ENCODE data around the gene SCAPER.
"Not testable (repeated sequence)": the region's sequence is repeated elsewhere in the genome, so short reads cannot be mapped to it uniquely, and the experiment has no call there.

The SCAPER gene

GRCh38 chr15:76335307-76336253, 569.6 kb downstream of the SCAPER start:
- DNase-seq (ENCODE audit: insufficient read length, low spot score) (no peak), FAIRE-seq (no peak)

DNA sequence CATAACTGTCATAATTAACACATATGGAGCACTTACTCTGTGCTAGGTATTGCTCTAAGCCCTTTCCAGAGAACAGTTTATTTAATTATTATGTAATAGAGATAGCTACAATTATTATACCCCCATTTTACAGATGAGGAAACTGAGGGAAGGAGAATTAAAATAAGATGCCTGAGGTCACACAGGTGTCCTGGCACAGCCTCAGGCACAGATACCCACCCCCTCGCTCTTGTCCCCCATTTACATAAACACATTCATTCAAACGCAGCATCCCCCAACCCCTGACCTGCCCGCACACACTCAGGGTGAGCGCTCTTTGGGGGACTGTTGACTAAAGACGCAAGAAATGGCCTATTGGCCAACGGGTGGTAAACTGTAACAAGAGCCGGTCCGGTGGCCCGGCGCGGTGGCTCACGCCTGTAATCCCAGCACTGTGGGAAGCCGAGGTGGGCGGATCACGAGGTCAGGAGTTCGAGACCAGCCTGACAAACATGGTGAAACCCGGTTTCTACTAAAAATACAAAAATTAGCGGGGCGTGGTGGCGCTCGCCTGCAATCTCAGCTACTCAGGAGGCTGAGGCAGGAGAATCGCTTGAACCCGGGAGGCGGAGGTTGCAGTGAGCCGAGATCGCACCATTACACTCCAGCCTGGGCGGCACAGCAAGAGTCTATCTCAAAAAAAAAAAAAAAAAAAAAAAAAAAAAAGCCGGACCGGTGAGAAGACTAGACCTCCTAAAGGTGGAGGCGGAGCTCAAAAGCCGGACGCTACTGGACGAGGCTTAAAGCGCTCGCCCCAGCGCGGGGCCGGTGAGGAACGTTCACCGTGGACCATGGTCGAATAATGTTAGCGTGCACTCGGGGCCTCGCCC, 570.5 kb downstream of the SCAPER start:
- no peak for DNase-seq (ENCODE audit: insufficient read length, low spot score)
- no peak for FAIRE-seq

DNA sequence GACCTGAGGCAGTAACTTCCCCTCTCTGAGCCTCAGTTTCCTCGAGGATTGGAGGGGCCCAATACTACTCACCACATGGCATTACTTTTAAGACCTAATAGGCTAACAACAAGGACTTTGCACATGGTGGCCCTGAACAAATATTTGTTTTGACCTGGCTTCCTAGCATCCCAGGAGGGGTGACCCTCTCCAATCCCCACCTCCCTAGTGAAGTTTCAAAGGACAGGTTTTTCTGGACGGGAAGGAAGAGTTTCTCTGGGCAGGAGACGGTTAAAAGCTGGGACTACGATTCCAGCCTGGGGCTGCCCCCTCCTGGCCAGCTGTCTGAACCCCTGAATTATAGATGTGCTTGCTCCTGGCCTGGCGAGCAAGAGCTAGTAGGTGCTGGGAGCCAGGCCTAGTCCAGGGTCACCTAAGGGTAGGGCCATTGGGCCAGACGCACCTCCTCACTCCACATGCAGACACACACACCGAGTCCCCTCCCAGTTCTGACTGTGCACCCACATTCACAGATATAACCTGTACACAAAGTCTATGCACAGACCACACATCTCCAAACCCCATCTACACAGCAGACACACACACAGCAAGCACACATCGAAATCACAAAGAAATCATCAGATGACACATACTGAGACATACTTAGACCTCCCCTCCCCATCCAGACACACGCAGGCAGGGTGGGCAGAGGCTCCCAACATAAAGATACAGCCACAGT, 571.3 kb downstream of the SCAPER start:
- DNase-seq (ENCODE audit: insufficient read length, low spot score) (no peak), FAIRE-seq (peak; percentile 31)

- no peak for FAIRE-seq
- DNase-seq (ENCODE audit: insufficient read length, low spot score): no peak
Measured at GRCh38 chr15:76333309-76333708, 571.8 kb downstream of the SCAPER start.

DNA sequence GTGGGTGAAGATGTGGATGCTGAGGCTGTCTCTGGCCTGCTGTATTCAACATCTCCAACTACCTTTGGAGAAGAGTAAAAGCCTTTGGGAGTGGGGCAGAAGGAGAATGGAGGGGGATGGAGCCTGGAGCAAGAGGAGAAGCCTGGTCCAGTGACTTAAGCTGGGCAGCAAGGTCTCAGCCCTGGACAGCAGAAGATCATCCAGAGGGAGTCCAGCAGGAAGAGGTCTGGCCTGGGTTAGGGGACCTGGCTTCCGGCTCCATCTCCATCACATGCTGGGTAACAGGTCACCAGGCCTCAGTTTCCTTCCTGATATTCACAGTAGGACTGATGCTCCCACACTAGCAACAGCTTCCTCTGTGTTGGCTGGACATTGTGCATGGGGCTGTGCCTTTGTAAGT, 572.3 kb downstream of the SCAPER start:
- FAIRE-seq (no peak), DNase-seq (ENCODE audit: insufficient read length, low spot score) (no peak)

GRCh38 chr15:76330080-76330680, 575.0 kb downstream of the SCAPER start:
- FAIRE-seq: no peak
- DNase-seq (ENCODE audit: insufficient read length, low spot score): no peak

- DNase-seq (ENCODE audit: insufficient read length, low spot score) (no peak), FAIRE-seq (no peak)
Measured at GRCh38 chr15:76328958-76329357, 576.2 kb downstream of the SCAPER start.

- DNase-seq (ENCODE audit: insufficient read length, low spot score): no peak
- FAIRE-seq: no peak
Measured at GRCh38 chr15:76328106-76328696, 576.9 kb downstream of the SCAPER start.

- no peak for FAIRE-seq
- no peak for DNase-seq (ENCODE audit: insufficient read length, low spot score)
Measured at GRCh38 chr15:76327191-76328105, 577.7 kb downstream of the SCAPER start.

- FAIRE-seq (no peak), DNase-seq (ENCODE audit: insufficient read length, low spot score) (no peak)
Measured at GRCh38 chr15:76325704-76326103, 579.4 kb downstream of the SCAPER start.

DNA sequence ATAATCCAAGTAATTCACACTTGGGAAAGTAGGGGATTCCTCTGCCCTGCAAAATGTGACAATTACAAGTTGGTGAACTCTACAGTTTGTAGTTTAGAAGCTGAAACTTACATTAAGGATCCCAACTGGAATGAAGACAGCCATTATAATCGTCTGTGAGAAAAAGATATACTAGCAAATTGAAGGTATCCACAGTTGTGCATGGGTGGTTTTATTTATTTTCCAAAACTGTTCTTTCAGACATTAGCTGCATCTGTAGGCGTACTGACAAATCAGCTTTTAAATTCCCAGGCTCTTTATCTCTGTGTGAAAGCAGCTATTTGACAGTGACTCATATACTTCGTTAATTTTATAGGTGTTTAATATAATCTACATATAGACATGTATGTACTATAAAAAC, 581.1 kb downstream of the SCAPER start:
- FAIRE-seq (no peak), DNase-seq (ENCODE audit: insufficient read length, low spot score) (no peak)

DNA sequence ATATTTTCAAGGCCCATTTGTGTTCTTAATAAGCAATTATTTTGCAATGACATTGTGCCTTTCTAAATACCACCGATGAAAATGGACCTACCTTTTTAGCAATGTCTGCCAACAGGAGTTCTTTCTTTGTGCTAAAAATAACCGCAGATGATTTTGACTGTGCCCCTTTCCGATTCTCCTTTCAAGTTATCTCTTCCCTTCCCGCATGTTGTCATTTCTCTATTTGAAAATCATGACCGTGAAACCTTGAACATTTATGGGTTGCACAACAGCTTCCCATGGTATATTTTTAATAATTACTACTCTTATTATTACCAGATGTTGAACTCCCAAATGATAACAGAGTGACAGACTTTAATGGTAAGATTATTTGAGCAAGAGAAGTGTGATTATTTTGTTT, 583.5 kb downstream of the SCAPER start:
- no peak for DNase-seq (ENCODE audit: insufficient read length, low spot score)

DNA sequence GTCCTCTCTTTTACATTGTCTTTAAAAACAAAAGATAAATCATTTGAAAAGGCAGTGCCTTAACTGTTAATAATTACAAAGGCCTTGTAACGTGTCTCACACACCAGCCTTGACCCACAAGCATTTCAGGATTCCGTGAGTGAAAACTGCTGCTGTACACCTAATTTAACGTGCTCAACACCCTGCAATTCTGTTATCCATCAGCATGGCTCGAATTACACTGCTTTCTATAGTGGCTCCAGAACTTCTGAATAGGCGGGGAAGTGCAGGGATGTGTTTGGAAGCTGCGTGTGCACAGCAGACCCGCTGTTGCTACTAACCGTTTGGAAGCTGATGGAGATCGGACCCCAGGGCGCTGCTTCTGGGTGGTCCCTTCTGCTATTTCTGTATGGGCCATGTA, 584.0 kb downstream of the SCAPER start:
- no peak for FAIRE-seq

More for the DNA sequence above, 583.5 kb downstream of the SCAPER start:
- FAIRE-seq: no peak

GRCh38 chr15:76320012-76320411, 585.1 kb downstream of the SCAPER start:
- FAIRE-seq: no peak
- DNase-seq (ENCODE audit: insufficient read length, low spot score): no peak

More for the DNA sequence above, 584.0 kb downstream of the SCAPER start:
- DNase-seq (ENCODE audit: insufficient read length, low spot score): no peak

DNA sequence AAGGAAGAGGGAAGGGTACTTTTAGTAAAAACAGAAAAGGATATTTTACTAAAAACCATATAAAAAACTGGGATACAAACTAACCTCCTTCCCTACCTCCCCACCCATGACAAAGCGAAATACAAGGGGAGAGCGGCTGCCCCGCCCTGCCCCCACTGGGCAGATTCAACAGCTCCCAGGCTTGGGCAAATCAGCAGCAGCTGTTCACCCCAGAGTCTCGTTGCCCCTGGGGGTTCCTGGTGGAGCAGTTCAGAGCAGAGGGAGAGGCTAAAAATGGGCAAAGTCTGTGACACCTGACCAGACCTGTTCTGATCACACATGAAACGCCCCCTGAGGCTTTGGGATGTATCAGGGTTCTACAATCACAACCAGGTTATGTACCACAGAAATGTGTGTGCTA, 591.4 kb downstream of the SCAPER start:
- FAIRE-seq: no peak
- no peak for DNase-seq (ENCODE audit: insufficient read length, low spot score)

GRCh38 chr15:76313175-76313567, 592.0 kb downstream of the SCAPER start:
- not testable (repeated sequence) for FAIRE-seq; DNase-seq (ENCODE audit: insufficient read length, low spot score)

DNA sequence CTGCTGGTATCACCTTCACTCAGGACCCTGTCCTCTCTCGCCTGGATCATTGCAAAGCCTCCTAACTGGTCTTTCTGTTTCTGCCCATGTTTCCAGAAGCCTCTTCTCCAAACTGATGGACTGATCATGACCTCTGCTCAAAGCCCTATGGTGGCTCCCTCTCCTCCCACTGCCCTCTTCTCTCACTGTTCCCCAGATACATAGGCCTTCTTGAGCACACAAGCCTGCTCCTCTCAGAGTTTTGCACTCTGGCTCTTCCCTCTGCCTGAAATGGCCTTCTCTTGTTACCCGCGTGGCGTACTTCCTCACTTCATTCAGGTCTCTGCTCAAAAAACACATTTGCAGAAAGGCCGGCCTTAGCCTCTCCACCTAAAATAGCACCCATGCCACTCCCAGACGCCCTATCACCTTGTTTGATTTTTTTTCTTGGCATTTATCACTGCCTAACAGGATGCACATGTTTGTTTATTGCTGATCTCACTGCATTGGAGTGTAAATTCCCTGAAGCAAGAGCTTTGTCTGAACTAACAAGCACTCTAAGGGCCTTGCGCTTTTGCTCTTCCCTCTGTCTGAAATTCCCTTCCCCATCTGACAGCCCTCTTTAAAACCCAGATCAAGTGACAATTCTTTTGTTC, 592.5 kb downstream of the SCAPER start:
- DNase-seq (ENCODE audit: insufficient read length, low spot score) (no peak), FAIRE-seq (no peak)

DNA sequence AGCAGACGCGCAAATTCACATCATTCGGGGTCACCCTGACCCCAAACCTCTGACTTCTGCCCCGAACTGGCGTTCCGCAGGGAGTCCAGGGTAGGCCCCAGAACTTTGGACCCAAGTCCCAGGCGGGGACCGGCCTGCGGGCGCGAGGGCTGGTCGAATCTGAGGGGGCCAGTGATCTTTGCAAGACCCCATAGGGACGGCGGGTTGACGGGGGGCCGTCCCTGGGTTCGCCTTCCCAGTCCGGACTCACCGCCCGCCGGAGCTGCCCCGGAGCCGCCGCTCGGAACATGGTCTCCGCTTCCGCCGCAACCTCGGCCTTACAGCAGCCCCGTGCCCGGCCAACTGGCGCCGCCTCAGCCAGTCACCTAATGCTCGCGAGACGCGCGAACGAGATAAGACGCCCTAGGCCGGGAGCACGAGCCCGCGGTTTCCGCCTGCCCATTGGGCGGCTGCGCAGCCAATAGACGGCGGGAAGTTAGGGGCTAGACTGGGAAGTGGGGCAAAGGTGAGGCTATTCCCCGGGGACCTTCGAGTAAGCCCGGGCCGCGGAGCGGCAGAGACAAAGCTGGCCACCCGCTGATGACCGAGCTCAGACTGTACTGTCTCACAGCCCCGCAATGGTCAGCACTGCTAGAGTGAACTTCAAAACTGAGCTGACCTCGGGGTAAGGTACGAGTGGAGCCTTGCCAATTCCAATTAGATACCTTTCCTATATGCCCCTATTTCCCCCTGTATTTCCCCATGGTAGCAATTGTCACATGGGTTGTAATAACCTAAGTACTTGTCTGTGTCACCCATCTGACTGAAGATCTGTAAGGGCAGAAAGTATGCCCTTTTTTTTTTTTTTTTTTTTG, 593.8 kb downstream of the SCAPER start, which contains the start of gene ETFA:
ETFA (minus strand) TSS at position 370 of the 854 bp plus-strand sequence; CDS start at position 289, 81 bp downstream.
- FAIRE-seq: peak; percentile 67

More for the DNA sequence above, 593.8 kb downstream of the SCAPER start, which contains the start of gene ETFA:
- peak; percentile 98 for DNase-seq (ENCODE audit: insufficient read length, low spot score)

Data from HTR-8/SVneo (cell line).